Measurements from ENCODE around the gene MLNR. TPM values are rescaled to one million over a fixed set of nuclear protein-coding genes. Genes with fewer than 3 reads are reported as not detected.

The MLNR gene
- polyA plus RNA-seq, 1 donor: 0.15 TPM

GRCh38 chr13:49248622-49249002 is 28.5 kb downstream of the MLNR start:
- peaks cover 4% of the 10 kb centered on the region for H3K4me1 ChIP-seq (ENCODE audit: control insufficient read depth, insufficient read depth, low read length)
- H3K27ac ChIP-seq (ENCODE audit: low read length): peak overlapping the region; percentile 77
- WGBS (ENCODE audit: insufficient coverage, low lambda C conversion rate): no CpG with 5 or more reads among the region's 6 CpGs
- no peaks in the 10 kb centered on the region for H3K9me3 ChIP-seq (ENCODE audit: control insufficient read depth, low read depth, low read length)
- H3K27me3 ChIP-seq (ENCODE audit: control insufficient read depth, insufficient read depth, low read length): no peaks in the 10 kb centered on the region
- peak overlapping the region; percentile 91 for H3K4me3 ChIP-seq (ENCODE audit: low read length)
- H3K36me3 ChIP-seq (ENCODE audit: control insufficient read depth, insufficient read depth, low read length): peaks cover 3% of the 10 kb centered on the region
- DNase-seq: peak in 1 of 2 donors; percentile 14

- peaks cover 14% of the 10 kb centered on the region for H3K36me3 ChIP-seq (ENCODE audit: control insufficient read depth, insufficient read depth, low read length)
- no peaks in the 10 kb centered on the region for H3K9me3 ChIP-seq (ENCODE audit: control insufficient read depth, low read depth, low read length)
- H3K4me3 ChIP-seq (ENCODE audit: low read length): no peak overlapping the region
- no peak for DNase-seq
- H3K27me3 ChIP-seq (ENCODE audit: control insufficient read depth, insufficient read depth, low read length): no peaks in the 10 kb centered on the region
- H3K27ac ChIP-seq (ENCODE audit: low read length): no peak overlapping the region
- H3K4me1 ChIP-seq (ENCODE audit: control insufficient read depth, insufficient read depth, low read length): peaks cover 4% of the 10 kb centered on the region
- 94% methylated on average over 5 of the region's 5 CpGs for WGBS (ENCODE audit: insufficient coverage, low lambda C conversion rate)
Observed at GRCh38 chr13:49251326-49251725, 31.2 kb downstream of the MLNR start.

GRCh38 chr13:49253310-49253709 is 33.2 kb downstream of the MLNR start:
- H3K4me1 ChIP-seq (ENCODE audit: control insufficient read depth, insufficient read depth, low read length): no peaks in the 10 kb centered on the region
- H3K27ac ChIP-seq (ENCODE audit: low read length): no peak overlapping the region
- no peak overlapping the region for H3K4me3 ChIP-seq (ENCODE audit: low read length)
- no peaks in the 10 kb centered on the region for H3K27me3 ChIP-seq (ENCODE audit: control insufficient read depth, insufficient read depth, low read length)
- no peaks in the 10 kb centered on the region for H3K9me3 ChIP-seq (ENCODE audit: control insufficient read depth, low read depth, low read length)
- H3K36me3 ChIP-seq (ENCODE audit: control insufficient read depth, insufficient read depth, low read length): peaks cover 24% of the 10 kb centered on the region
- no CpG with 5 or more reads among the region's 1 CpG for WGBS (ENCODE audit: insufficient coverage, low lambda C conversion rate)
- no peak for DNase-seq

GRCh38 chr13:49254007-49254406 is 33.9 kb downstream of the MLNR start:
- 83% methylated on average over 1 of the region's 1 CpG for WGBS (ENCODE audit: insufficient coverage, low lambda C conversion rate)
- Histone ChIP-seq H3K27me3 (ENCODE audit: control insufficient read depth, insufficient read depth, low read length) (no peaks in the 10 kb centered on the region), H3K9me3 (ENCODE audit: control insufficient read depth, low read depth, low read length) (no peaks in the 10 kb centered on the region), H3K27ac (ENCODE audit: low read length) (no peak overlapping the region), H3K4me3 (ENCODE audit: low read length) (no peak overlapping the region), H3K36me3 (ENCODE audit: control insufficient read depth, insufficient read depth, low read length) (peaks cover 24% of the 10 kb centered on the region), H3K4me1 (ENCODE audit: control insufficient read depth, insufficient read depth, low read length) (no peaks in the 10 kb centered on the region)
- DNase-seq: no peak

- no peaks in the 10 kb centered on the region for H3K27me3 ChIP-seq (ENCODE audit: control insufficient read depth, insufficient read depth, low read length)
- 100% methylated on average over 2 of the region's 2 CpGs for WGBS (ENCODE audit: insufficient coverage, low lambda C conversion rate)
- H3K4me3 ChIP-seq (ENCODE audit: low read length): no peak overlapping the region
- H3K9me3 ChIP-seq (ENCODE audit: control insufficient read depth, low read depth, low read length): no peaks in the 10 kb centered on the region
- H3K36me3 ChIP-seq (ENCODE audit: control insufficient read depth, insufficient read depth, low read length): peaks cover 42% of the 10 kb centered on the region
- no peaks in the 10 kb centered on the region for H3K4me1 ChIP-seq (ENCODE audit: control insufficient read depth, insufficient read depth, low read length)
- no peak for DNase-seq
- no peak overlapping the region for H3K27ac ChIP-seq (ENCODE audit: low read length)
Observed at GRCh38 chr13:49256841-49257240, 36.7 kb downstream of the MLNR start.

- no peak overlapping the region for H3K4me3 ChIP-seq (ENCODE audit: low read length)
- no CpG with 5 or more reads among the region's 3 CpGs for WGBS (ENCODE audit: insufficient coverage, low lambda C conversion rate)
- DNase-seq: no peak
- no peaks in the 10 kb centered on the region for H3K9me3 ChIP-seq (ENCODE audit: control insufficient read depth, low read depth, low read length)
- no peak overlapping the region for H3K27ac ChIP-seq (ENCODE audit: low read length)
- no peaks in the 10 kb centered on the region for H3K4me1 ChIP-seq (ENCODE audit: control insufficient read depth, insufficient read depth, low read length)
- H3K27me3 ChIP-seq (ENCODE audit: control insufficient read depth, insufficient read depth, low read length): no peaks in the 10 kb centered on the region
- H3K36me3 ChIP-seq (ENCODE audit: control insufficient read depth, insufficient read depth, low read length): peaks cover 47% of the 10 kb centered on the region
Observed at GRCh38 chr13:49258089-49258796, 38.1 kb downstream of the MLNR start.

- Histone ChIP-seq H3K9me3 (ENCODE audit: control insufficient read depth, low read depth, low read length) (no peaks in the 10 kb centered on the region), H3K36me3 (ENCODE audit: control insufficient read depth, insufficient read depth, low read length) (peaks cover 45% of the 10 kb centered on the region), H3K4me1 (ENCODE audit: control insufficient read depth, insufficient read depth, low read length) (no peaks in the 10 kb centered on the region), H3K27ac (ENCODE audit: low read length) (no peak overlapping the region), H3K27me3 (ENCODE audit: control insufficient read depth, insufficient read depth, low read length) (no peaks in the 10 kb centered on the region), H3K4me3 (ENCODE audit: low read length) (no peak overlapping the region)
- no CpG with 5 or more reads among the region's 6 CpGs for WGBS (ENCODE audit: insufficient coverage, low lambda C conversion rate)
- no peak for DNase-seq
Observed at GRCh38 chr13:49259586-49259985, 39.4 kb downstream of the MLNR start.

- no peaks in the 10 kb centered on the region for H3K27me3 ChIP-seq (ENCODE audit: control insufficient read depth, insufficient read depth, low read length)
- whole genome bisulfite sequencing (ENCODE audit: insufficient coverage, low lambda C conversion rate): 33% methylated on average over 1 of the region's 6 CpGs
- no peak overlapping the region for H3K4me3 ChIP-seq (ENCODE audit: low read length)
- no peak overlapping the region for H3K27ac ChIP-seq (ENCODE audit: low read length)
- no peak for DNase-seq
- peaks cover 28% of the 10 kb centered on the region for H3K36me3 ChIP-seq (ENCODE audit: control insufficient read depth, insufficient read depth, low read length)
- H3K9me3 ChIP-seq (ENCODE audit: control insufficient read depth, low read depth, low read length): no peaks in the 10 kb centered on the region
- H3K4me1 ChIP-seq (ENCODE audit: control insufficient read depth, insufficient read depth, low read length): no peaks in the 10 kb centered on the region
Observed at GRCh38 chr13:49262634-49263033, 42.5 kb downstream of the MLNR start.

- DNase-seq: no peak
- WGBS (ENCODE audit: insufficient coverage, low lambda C conversion rate): no CpG with 5 or more reads among the region's 2 CpGs
- Histone ChIP-seq H3K27me3 (ENCODE audit: control insufficient read depth, insufficient read depth, low read length) (no peaks in the 10 kb centered on the region), H3K36me3 (ENCODE audit: control insufficient read depth, insufficient read depth, low read length) (peaks cover 20% of the 10 kb centered on the region), H3K27ac (ENCODE audit: low read length) (no peak overlapping the region), H3K4me1 (ENCODE audit: control insufficient read depth, insufficient read depth, low read length) (no peaks in the 10 kb centered on the region), H3K9me3 (ENCODE audit: control insufficient read depth, low read depth, low read length) (no peaks in the 10 kb centered on the region), H3K4me3 (ENCODE audit: low read length) (no peak overlapping the region)
Observed at GRCh38 chr13:49265822-49266221, 45.7 kb downstream of the MLNR start.

- WGBS (ENCODE audit: insufficient coverage, low lambda C conversion rate): no CpG with 5 or more reads among the region's 1 CpG
- no peaks in the 10 kb centered on the region for H3K4me1 ChIP-seq (ENCODE audit: control insufficient read depth, insufficient read depth, low read length)
- no peak overlapping the region for H3K4me3 ChIP-seq (ENCODE audit: low read length)
- DNase-seq: no peak
- peaks cover 8% of the 10 kb centered on the region for H3K36me3 ChIP-seq (ENCODE audit: control insufficient read depth, insufficient read depth, low read length)
- H3K27ac ChIP-seq (ENCODE audit: low read length): no peak overlapping the region
- no peaks in the 10 kb centered on the region for H3K27me3 ChIP-seq (ENCODE audit: control insufficient read depth, insufficient read depth, low read length)
- H3K9me3 ChIP-seq (ENCODE audit: control insufficient read depth, low read depth, low read length): no peaks in the 10 kb centered on the region
Observed at GRCh38 chr13:49271264-49271663, 51.1 kb downstream of the MLNR start.
